ENCODE measurements around the gene ZNF599.

Gene ZNF599

GRCh38 chr19:34778342-34778741 lies 5.3 kb upstream of the ZNF599 start:
- H3K4me3 Mint-ChIP-seq: no peak overlapping the region
- no peak overlapping the region for H3K27ac Mint-ChIP-seq
- no peaks in the 10 kb centered on the region for H3K4me1 Mint-ChIP-seq (ENCODE audit: low read depth)
- H3K27me3 Mint-ChIP-seq (ENCODE audit: low read depth): no peaks in the 10 kb centered on the region
- peaks cover 33% of the 10 kb centered on the region for H3K9me3 Mint-ChIP-seq
- H3K36me3 Mint-ChIP-seq (ENCODE audit: low read depth): peaks cover 2% of the 10 kb centered on the region

GRCh38 chr19:34774857-34775256 lies 1.8 kb upstream of the ZNF599 start:
- Mint-ChIP-seq H3K27ac (no peak overlapping the region), H3K36me3 (ENCODE audit: low read depth) (peaks cover 13% of the 10 kb centered on the region), H3K9me3 (peaks cover 39% of the 10 kb centered on the region), H3K4me1 (ENCODE audit: low read depth) (peaks cover 12% of the 10 kb centered on the region), H3K27me3 (ENCODE audit: low read depth) (no peaks in the 10 kb centered on the region), H3K4me3 (no peak overlapping the region)

GRCh38 chr19:34773555-34773864 lies 495 bp upstream of the ZNF599 start:
- peaks cover 12% of the 10 kb centered on the region for H3K4me1 Mint-ChIP-seq (ENCODE audit: low read depth)
- no peak overlapping the region for H3K27ac Mint-ChIP-seq
- peaks cover 39% of the 10 kb centered on the region for H3K9me3 Mint-ChIP-seq
- peak overlapping the region; percentile 90 for H3K4me3 Mint-ChIP-seq
- H3K27me3 Mint-ChIP-seq (ENCODE audit: low read depth): no peaks in the 10 kb centered on the region
- H3K36me3 Mint-ChIP-seq (ENCODE audit: low read depth): peaks cover 13% of the 10 kb centered on the region

DNA sequence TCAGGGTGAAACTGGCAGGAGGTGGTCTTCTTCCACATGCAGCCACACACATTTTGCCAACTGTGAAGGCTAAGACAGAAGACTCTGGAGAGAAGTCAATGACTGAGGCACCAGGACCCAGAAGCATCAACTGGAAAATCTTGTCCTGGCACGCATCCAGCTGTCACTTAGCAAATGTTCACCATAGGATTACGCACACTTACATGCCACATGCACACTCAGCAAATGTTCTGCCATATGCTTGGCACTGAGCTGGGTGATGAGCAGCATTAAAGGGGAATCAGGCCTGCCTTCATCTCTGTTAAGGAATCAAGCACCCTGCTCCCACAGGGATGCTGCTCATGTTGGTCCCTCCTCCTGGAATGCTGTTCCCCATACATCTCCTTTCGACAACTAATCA lies 5.1 kb downstream of the ZNF599 start:
- H3K4me1 Mint-ChIP-seq (ENCODE audit: low read depth): peaks cover 10% of the 10 kb centered on the region
- no peaks in the 10 kb centered on the region for H3K27me3 Mint-ChIP-seq (ENCODE audit: low read depth)
- no peak overlapping the region for H3K4me3 Mint-ChIP-seq
- peaks cover 39% of the 10 kb centered on the region for H3K36me3 Mint-ChIP-seq (ENCODE audit: low read depth)
- no peak overlapping the region for H3K27ac Mint-ChIP-seq
- peaks cover 41% of the 10 kb centered on the region for H3K9me3 Mint-ChIP-seq

GRCh38 chr19:34766386-34766785 lies 6.6 kb downstream of the ZNF599 start:
- Mint-ChIP-seq H3K27me3 (ENCODE audit: low read depth) (no peaks in the 10 kb centered on the region), H3K9me3 (peaks cover 48% of the 10 kb centered on the region), H3K27ac (no peak overlapping the region), H3K4me3 (no peak overlapping the region), H3K36me3 (ENCODE audit: low read depth) (peaks cover 38% of the 10 kb centered on the region), H3K4me1 (ENCODE audit: low read depth) (peaks cover 2% of the 10 kb centered on the region)

DNA sequence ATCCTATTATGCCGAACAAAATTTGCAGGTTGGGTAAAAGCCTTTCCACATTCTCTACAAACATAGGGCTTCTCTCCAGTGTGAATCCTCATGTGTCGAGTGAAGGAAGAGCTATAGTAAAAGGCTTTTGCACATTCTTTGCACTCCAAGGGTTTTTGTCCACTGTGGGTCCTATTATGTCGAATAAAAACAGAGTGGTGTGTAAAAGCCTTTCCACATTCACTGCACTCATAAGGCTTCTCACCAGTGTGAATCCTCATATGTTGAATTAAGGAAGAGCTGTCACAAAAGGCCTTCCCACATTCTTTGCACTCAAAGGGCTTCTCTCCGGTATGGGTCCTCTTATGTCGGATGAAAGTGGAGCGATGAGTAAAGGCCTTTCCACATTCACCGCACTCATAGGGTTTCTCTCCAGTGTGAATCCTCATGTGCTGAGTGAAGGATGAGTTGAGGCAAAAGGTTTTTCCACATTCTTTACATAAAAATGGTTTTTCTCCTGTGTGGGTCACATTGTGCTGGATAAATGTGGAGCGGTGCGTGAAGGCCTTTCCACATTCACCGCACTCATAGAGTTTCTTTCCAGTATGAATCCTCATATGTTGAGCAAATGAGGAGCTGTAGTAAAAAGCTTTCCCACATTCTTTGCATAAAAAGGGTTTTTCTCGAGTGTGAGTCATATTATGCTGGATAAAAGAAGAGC lies 13.6 kb downstream of the ZNF599 start:
- Mint-ChIP-seq H3K27ac (no peak overlapping the region), H3K36me3 (ENCODE audit: low read depth) (peaks cover 14% of the 10 kb centered on the region), H3K27me3 (ENCODE audit: low read depth) (no peaks in the 10 kb centered on the region), H3K9me3 (peaks cover 82% of the 10 kb centered on the region), H3K4me3 (no peak overlapping the region), H3K4me1 (ENCODE audit: low read depth) (no peaks in the 10 kb centered on the region)

DNA sequence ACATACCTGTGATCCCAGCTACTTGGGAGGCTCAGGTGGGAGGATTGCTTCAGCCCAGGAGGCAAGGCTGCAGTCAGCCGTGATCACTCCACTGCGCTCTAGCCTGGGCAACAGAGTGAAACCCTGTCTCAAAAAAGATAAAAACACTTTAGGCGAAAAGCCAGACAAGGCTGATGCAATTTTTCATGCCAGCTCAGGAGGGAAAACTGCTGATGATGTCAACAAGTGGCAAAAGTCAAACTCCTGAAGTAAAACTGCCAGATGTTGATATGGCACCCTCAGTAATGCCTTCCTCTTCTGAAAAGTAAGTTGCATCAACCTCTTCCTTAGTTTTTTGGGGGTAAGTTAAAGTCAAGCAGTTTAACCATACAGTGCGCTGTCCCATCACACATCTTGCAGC lies 15.6 kb downstream of the ZNF599 start:
- H3K36me3 Mint-ChIP-seq (ENCODE audit: low read depth): peaks cover 10% of the 10 kb centered on the region
- H3K4me3 Mint-ChIP-seq: no peak overlapping the region
- H3K9me3 Mint-ChIP-seq: peaks cover 78% of the 10 kb centered on the region
- no peaks in the 10 kb centered on the region for H3K4me1 Mint-ChIP-seq (ENCODE audit: low read depth)
- no peaks in the 10 kb centered on the region for H3K27me3 Mint-ChIP-seq (ENCODE audit: low read depth)
- no peak overlapping the region for H3K27ac Mint-ChIP-seq

GRCh38 chr19:34744896-34745690 lies 27.9 kb downstream of the ZNF599 start:
- peaks cover 18% of the 10 kb centered on the region for H3K36me3 Mint-ChIP-seq (ENCODE audit: low read depth)
- no peak overlapping the region for H3K4me3 Mint-ChIP-seq

GRCh38 chr19:34734537-34735103 lies 38.4 kb downstream of the ZNF599 start:
- Mint-ChIP-seq H3K27me3 (ENCODE audit: low read depth) (no peaks in the 10 kb centered on the region), H3K27ac (peak overlapping the region; percentile 96), H3K9me3 (peaks cover 33% of the 10 kb centered on the region), H3K4me3 (peak overlapping the region; percentile 95), H3K36me3 (ENCODE audit: low read depth) (peaks cover 28% of the 10 kb centered on the region), H3K4me1 (ENCODE audit: low read depth) (peaks cover 22% of the 10 kb centered on the region)

More at GRCh38 chr19:34744896-34745690, 27.9 kb downstream of the ZNF599 start:
- H3K4me1 Mint-ChIP-seq (ENCODE audit: low read depth): no peaks in the 10 kb centered on the region
- no peak overlapping the region for H3K27ac Mint-ChIP-seq
- H3K9me3 Mint-ChIP-seq: peaks cover 83% of the 10 kb centered on the region
- H3K27me3 Mint-ChIP-seq (ENCODE audit: low read depth): no peaks in the 10 kb centered on the region

- Mint-ChIP-seq H3K36me3 (ENCODE audit: low read depth) (peaks cover 23% of the 10 kb centered on the region), H3K27ac (peak within 1 kb of the TSS; percentile 96), H3K27me3 (ENCODE audit: low read depth) (no peaks in the 10 kb centered on the region), H3K4me3 (peak within 1 kb of the TSS; percentile 95), H3K4me1 (ENCODE audit: low read depth) (peaks cover 22% of the 10 kb centered on the region), H3K9me3 (peaks cover 26% of the 10 kb centered on the region)
Measured at GRCh38 chr19:34733746-34734536, 39.1 kb downstream of the ZNF599 start, which contains the start of gene ZNF181. TSS of gene ZNF181 (plus strand) at chr19:34734243. CDS start at chr19:34735038, 795 bp downstream.

DNA sequence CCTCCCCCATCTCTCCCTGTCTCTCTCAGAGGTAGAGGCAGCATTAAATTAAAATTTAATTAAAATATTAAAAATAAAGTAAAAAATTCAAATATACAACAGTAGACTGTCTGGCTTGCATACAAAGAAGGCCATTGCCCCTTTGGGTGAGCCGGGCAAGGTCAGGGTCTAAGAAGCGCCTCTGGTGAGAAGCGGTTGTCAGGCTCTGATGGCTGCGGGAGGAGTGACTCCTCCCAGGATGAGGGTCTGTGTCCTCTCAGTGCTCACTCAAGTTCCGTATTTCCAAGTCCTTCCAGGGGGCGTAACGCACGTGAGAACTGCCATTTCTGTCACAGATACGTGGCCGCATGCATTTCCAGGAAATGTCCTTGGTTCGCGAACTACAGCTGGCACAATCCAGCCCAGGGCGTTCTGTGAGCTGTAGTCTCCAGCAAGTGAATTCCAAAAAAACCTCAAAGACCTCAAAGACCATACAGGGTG lies 39.7 kb downstream of the ZNF599 start:
- peaks cover 18% of the 10 kb centered on the region for H3K36me3 Mint-ChIP-seq (ENCODE audit: low read depth)
- peak overlapping the region; percentile 95 for H3K4me3 Mint-ChIP-seq
- H3K4me1 Mint-ChIP-seq (ENCODE audit: low read depth): peaks cover 22% of the 10 kb centered on the region
- H3K27ac Mint-ChIP-seq: peak overlapping the region; percentile 96
- H3K9me3 Mint-ChIP-seq: peaks cover 22% of the 10 kb centered on the region
- no peaks in the 10 kb centered on the region for H3K27me3 Mint-ChIP-seq (ENCODE audit: low read depth)

DNA sequence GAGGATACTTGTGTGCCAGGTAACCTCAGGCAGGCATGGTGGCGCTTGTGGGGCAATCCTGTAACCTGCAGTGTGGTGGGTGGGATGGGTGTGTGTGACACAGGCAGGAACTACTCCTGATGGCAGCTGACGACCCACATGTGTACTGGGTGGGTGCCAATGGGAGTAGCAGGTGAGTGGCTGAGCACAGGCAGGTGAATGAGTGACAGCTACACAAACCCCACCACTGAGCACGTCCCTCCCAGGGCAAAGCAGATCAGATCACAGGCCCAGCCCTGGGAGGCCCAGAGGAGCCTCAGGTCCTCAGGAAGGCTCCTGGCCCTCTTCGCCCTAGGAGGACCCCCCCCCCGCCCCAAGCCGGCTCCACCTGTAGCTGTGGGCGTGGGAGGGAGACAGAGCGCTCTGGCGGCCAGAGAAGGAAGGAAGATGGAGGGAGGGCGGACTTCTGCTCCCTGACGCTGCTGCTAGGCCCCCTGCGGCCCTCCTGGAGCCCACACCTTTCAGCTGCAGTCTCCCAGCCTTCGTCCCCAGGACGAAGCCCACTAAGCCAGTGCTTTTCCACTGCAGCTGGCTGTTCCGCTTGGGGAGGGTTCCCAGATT lies 40.3 kb downstream of the ZNF599 start:
- Mint-ChIP-seq H3K4me3 (peak overlapping the region; percentile 48), H3K27me3 (ENCODE audit: low read depth) (peaks cover 3% of the 10 kb centered on the region), H3K9me3 (peaks cover 19% of the 10 kb centered on the region), H3K36me3 (ENCODE audit: low read depth) (peaks cover 15% of the 10 kb centered on the region), H3K4me1 (ENCODE audit: low read depth) (peaks cover 22% of the 10 kb centered on the region), H3K27ac (no peak overlapping the region)

GRCh38 chr19:34731964-34732363 lies 41.1 kb downstream of the ZNF599 start:
- peaks cover 17% of the 10 kb centered on the region for H3K9me3 Mint-ChIP-seq

More at GRCh38 chr19:34731964-34732363, 41.1 kb downstream of the ZNF599 start:
- Mint-ChIP-seq H3K27me3 (ENCODE audit: low read depth) (peaks cover 7% of the 10 kb centered on the region), H3K36me3 (ENCODE audit: low read depth) (peaks cover 15% of the 10 kb centered on the region), H3K4me3 (no peak overlapping the region), H3K27ac (peak overlapping the region; percentile 65), H3K4me1 (ENCODE audit: low read depth) (peaks cover 22% of the 10 kb centered on the region)
